ENCODE measurements around the gene GHDC.
"Not testable (repeated sequence)": the region's sequence is repeated elsewhere in the genome, so short reads cannot be mapped to it uniquely, and the experiment has no call there.

GHDC gene

GRCh38 chr17:42187833-42188232 is 6.5 kb downstream of the GHDC start:
- no peak for DNase-seq (ENCODE audit: extremely low read depth, insufficient read length)
- TF ChIP-seq CTCF (IDR thresholded peaks at IDR 0.05; ENCODE audit: insufficient read depth, low read length, poor library complexity, severe bottlenecking): no peak
- H3K4me3 ChIP-seq (replicated peaks; ENCODE audit: low read depth, low read length): no peak overlapping the region
- no peaks in the 10 kb centered on the region; the same call in 1 of the 2 replicates for H3K36me3 ChIP-seq (ENCODE audit: control insufficient read depth, insufficient read depth, low read length)
- H3K27me3 ChIP-seq (replicated peaks; ENCODE audit: control insufficient read depth, insufficient read depth, low read length): no peaks in the 10 kb centered on the region

GRCh38 chr17:42186191-42186590 is 8.1 kb downstream of the GHDC start:
- not testable (repeated sequence) for DNase-seq (ENCODE audit: extremely low read depth, insufficient read length); H3K27me3 ChIP-seq (replicated peaks; ENCODE audit: control insufficient read depth, insufficient read depth, low read length); H3K36me3 ChIP-seq (ENCODE audit: control insufficient read depth, insufficient read depth, low read length); H3K4me3 ChIP-seq (replicated peaks; ENCODE audit: low read depth, low read length)

- no peaks in the 10 kb centered on the region for H3K27me3 ChIP-seq (replicated peaks; ENCODE audit: control insufficient read depth, insufficient read depth, low read length)
Measured at GRCh38 chr17:42185621-42185930, 8.7 kb downstream of the GHDC start.

GRCh38 chr17:42184713-42185620 is 9.3 kb downstream of the GHDC start, which contains the start of gene HCRT:
Gene HCRT, minus strand, starts transcription at chr17:42185452. Its CDS starts 87 bp downstream, at chr17:42185365.
- DNase-seq (ENCODE audit: extremely low read depth, insufficient read length): no peak
- Histone ChIP-seq H3K4me3 (replicated peaks; ENCODE audit: low read depth, low read length) (peak within 1 kb of the TSS; percentile 45), H3K27me3 (replicated peaks; ENCODE audit: control insufficient read depth, insufficient read depth, low read length) (no peaks in the 10 kb centered on the region)

More at GRCh38 chr17:42185621-42185930, 8.7 kb downstream of the GHDC start:
- Histone ChIP-seq H3K36me3 (ENCODE audit: control insufficient read depth, insufficient read depth, low read length) (no peaks in the 10 kb centered on the region), H3K4me3 (replicated peaks; ENCODE audit: low read depth, low read length) (no peak overlapping the region)
- TF ChIP-seq CTCF (IDR thresholded peaks at IDR 0.05; ENCODE audit: insufficient read depth, low read length, poor library complexity, severe bottlenecking): no peak
- no peak for DNase-seq (ENCODE audit: extremely low read depth, insufficient read length)

GRCh38 chr17:42183741-42184711 is 10.3 kb downstream of the GHDC start:
- H3K4me3 ChIP-seq (replicated peaks; ENCODE audit: low read depth, low read length): peak overlapping the region; percentile 76
- peak; percentile 58 for TF ChIP-seq CTCF (IDR thresholded peaks at IDR 0.05; ENCODE audit: insufficient read depth, low read length, poor library complexity, severe bottlenecking)
- DNase-seq (ENCODE audit: extremely low read depth, insufficient read length): peak; percentile 87
- H3K36me3 ChIP-seq (ENCODE audit: control insufficient read depth, insufficient read depth, low read length): no peaks in the 10 kb centered on the region
- H3K27me3 ChIP-seq (replicated peaks; ENCODE audit: control insufficient read depth, insufficient read depth, low read length): no peaks in the 10 kb centered on the region

More at GRCh38 chr17:42184713-42185620, 9.3 kb downstream of the GHDC start, which contains the start of gene HCRT:
- TF ChIP-seq CTCF (IDR thresholded peaks at IDR 0.05; ENCODE audit: insufficient read depth, low read length, poor library complexity, severe bottlenecking): no peak
- H3K36me3 ChIP-seq (ENCODE audit: control insufficient read depth, insufficient read depth, low read length): no peaks in the 10 kb centered on the region
